Testis (tissue), 2 donors: ENCODE data around the gene ZMYND10.

Experiments used
- CTCF ChIP-seq, 3 experiments: fragments of 450-650 bp in 2 of 3; fragments of 200-600 bp in 1 of 3; sonication (generic) in 1 of 3; IDR thresholded peaks; one replicate each; pipeline ENCODE4 v1.5.1; 2016 to 2019; ENCODE audit warnings: antibody characterized with exemption in 3 of 3, mild to moderate bottlenecking in 2 of 3, moderate library complexity in 1 of 3
- POLR2A ChIP-seq: fragments of 450-650 bp; IDR thresholded peaks from one replicate; pipeline ENCODE4 v1.6.1; 2017; ENCODE audit warnings: antibody characterized with exemption, mild to moderate bottlenecking, moderate library complexity

GRCh38 chr3:50347187-50347813, 1.8 kb upstream of the ZMYND10 start:
- TF ChIP-seq POLR2A (no peak), CTCF (IDR thresholded peaks at IDR 0.05) (peak; percentile 44 to 54 (median 50))
